Dedifferentiated amniotic fluid mesenchymal stem cell (primary cell): Measurements from ENCODE around the gene MEGF10.
"Not testable (repeated sequence)": the region's sequence is repeated elsewhere in the genome, so short reads cannot be mapped to it uniquely, and the experiment has no call there.

Experiments
- DNase-seq: peaks from one replicate; pipeline ENCODE4 v3.0.0-alpha.2; 2016; ENCODE audit errors: extremely low spot score

MEGF10 gene

GRCh38 chr5:127290019-127290945 lies at the start of gene MEGF10:
Gene MEGF10, plus strand, starts transcription at chr5:127290796. Its CDS starts 40,513 bp downstream, at chr5:127331309.
- DNase-seq = peak; percentile 38

GRCh38 chr5:127243011-127243410 lies 47.6 kb upstream of the MEGF10 start:
- DNase-seq = no peak

GRCh38 chr5:127254729-127255284 lies 35.8 kb upstream of the MEGF10 start:
- no peak for DNase-seq

GRCh38 chr5:127256886-127257597 lies 33.6 kb upstream of the MEGF10 start:
- DNase-seq = no peak

GRCh38 chr5:127260686-127261085 lies 29.9 kb upstream of the MEGF10 start:
- DNase-seq = no peak

- DNase-seq = not testable (repeated sequence)
Observed at GRCh38 chr5:127265473-127265872, 25.1 kb upstream of the MEGF10 start.

- DNase-seq = not testable (repeated sequence)
Observed at GRCh38 chr5:127268342-127268741, 22.3 kb upstream of the MEGF10 start.

- not testable (repeated sequence) for DNase-seq
Observed at GRCh38 chr5:127270713-127271112, 19.9 kb upstream of the MEGF10 start.

- DNase-seq = no peak
Observed at GRCh38 chr5:127275641-127276193, 14.9 kb upstream of the MEGF10 start.

GRCh38 chr5:127280491-127281220 lies 9.9 kb upstream of the MEGF10 start:
- DNase-seq = no peak

GRCh38 chr5:127281609-127282008 lies 9.0 kb upstream of the MEGF10 start:
- no peak for DNase-seq

GRCh38 chr5:127288676-127289075 lies 1.9 kb upstream of the MEGF10 start:
- no peak for DNase-seq

- DNase-seq = no peak
Observed at GRCh38 chr5:127290946-127291693, 524 bp downstream of the MEGF10 start.

- no peak for DNase-seq
Observed at GRCh38 chr5:127292030-127292735, 1.6 kb downstream of the MEGF10 start.

GRCh38 chr5:127293373-127293772 lies 2.8 kb downstream of the MEGF10 start:
- DNase-seq = no peak

GRCh38 chr5:127294829-127295228 lies 4.2 kb downstream of the MEGF10 start:
- no peak for DNase-seq

- no peak for DNase-seq
Observed at GRCh38 chr5:127295454-127295853, 4.9 kb downstream of the MEGF10 start.

GRCh38 chr5:127296321-127296720 lies 5.7 kb downstream of the MEGF10 start:
- no peak for DNase-seq

GRCh38 chr5:127296894-127297293 lies 6.3 kb downstream of the MEGF10 start:
- DNase-seq = not testable (repeated sequence)
